ENCODE data around the gene GMPS. TPM values are rescaled to one million over a fixed set of nuclear protein-coding genes. Genes with fewer than 3 reads are reported as not detected.

Gene GMPS
- total and polyA plus RNA-seq, 9 of the 15 experiments (the other 6 are each of a cell fraction or from before 2014, with no cell fraction given) = 73.7 to 282 (median 156) TPM

GRCh38 chr3:155861476-155862183 is 8.8 kb upstream of the GMPS start (continued):
- TF ChIP-seq ID3 (CRISPR knock-in tag; IDR thresholded peaks at IDR 0.05) = peak; percentile 49; the same call in 1 of the 2 replicates
- TF ChIP-seq ID3 (tag; IDR thresholded peaks at IDR 0.05) = peak; percentile 71; the same call in 1 of the 2 replicates
- TF ChIP-seq CREBBP (IDR thresholded peaks at IDR 0.05; ENCODE audit: low read depth, low read length) = no peak
- no peak for TF ChIP-seq ZNF512 (tag; IDR thresholded peaks at IDR 0.05)
- no peak for TF ChIP-seq XRCC4 (IDR thresholded peaks at IDR 0.05; ENCODE audit: extremely low read depth, insufficient read depth, insufficient read length)
- TF ChIP-seq MCM7 (IDR thresholded peaks at IDR 0.05) = no peak
- no peak for TF ChIP-seq TSC22D4 (tag; IDR thresholded peaks at IDR 0.05)
- peak; percentile 69; the same call in 1 of the 2 replicates for TF ChIP-seq MEF2D (tag; conservative IDR thresholded peaks at IDR 0.05; ENCODE audit: low read depth)
- TF ChIP-seq HEY1 (CRISPR knock-in tag; IDR thresholded peaks at IDR 0.05; ENCODE audit: borderline replicate concordance) = no peak
- no peak for TF ChIP-seq MTF1 (CRISPR knock-in tag; IDR thresholded peaks at IDR 0.05; ENCODE audit: borderline replicate concordance)
- no peak for TF ChIP-seq MEIS2 (IDR thresholded peaks at IDR 0.05; ENCODE audit: partially characterized antibody)
- TF ChIP-seq ZNF197 (CRISPR knock-in tag; IDR thresholded peaks at IDR 0.05; ENCODE audit: low read depth) = peak; percentile 42; the same call in 1 of the 2 replicates
- no peak for TF ChIP-seq EHMT2 (IDR thresholded peaks at IDR 0.05)
- 0 out of 2 replicates have a peak, but pooled peaks have one; percentile 15 for TF ChIP-seq MECOM (CRISPR knock-in tag; IDR thresholded peaks at IDR 0.05)
- no peak for TF ChIP-seq ZNF274 (IDR thresholded peaks at IDR 0.05; ENCODE audit: borderline replicate concordance, low read depth, low read length)
- TF ChIP-seq ZNF175 (CRISPR knock-in tag; IDR thresholded peaks at IDR 0.05; ENCODE audit: low read depth) = peak; percentile 90
- TF ChIP-seq RBM25 (IDR thresholded peaks at IDR 0.05; ENCODE audit: low read depth, low read length, severe bottlenecking) = peak; percentile 75
- TF ChIP-seq NR1H2 (CRISPR knock-in tag; IDR thresholded peaks at IDR 0.05) = no peak
- TF ChIP-seq ZNF146 (CRISPR knock-in tag; IDR thresholded peaks at IDR 0.05; ENCODE audit: unreplicated experiment) = peak; percentile 74
- TF ChIP-seq TGIF2 (CRISPR knock-in tag; IDR thresholded peaks at IDR 0.05) = no peak
- TF ChIP-seq ZSCAN29 (IDR thresholded peaks at IDR 0.05) = no peak
- no peak for TF ChIP-seq ARID2 (IDR thresholded peaks at IDR 0.05)
- TF ChIP-seq CUX1 (CRISPR knock-in tag; IDR thresholded peaks at IDR 0.05) = peak; percentile 51; the same call in 1 of the 2 replicates

All from K562 (cell line).